Spleen (tissue), 7 donors: ENCODE results near the gene ZNF124.

Source experiments
- POLR2A ChIP-seq, 3 donors: fragments of 450-650 bp; IDR thresholded peaks; one replicate each; pipeline ENCODE4 v1.5.1; 2017; ENCODE audit warnings: antibody characterized with exemption in 3 of 3, mild to moderate bottlenecking in 1 of 3
- TF ChIP-seq, protein P1 (sequence below), 11 experiments: fragments of 200-600 bp in 7 of 11; fragments of 450-650 bp in 4 of 11; sonication (generic) in 4 of 11; IDR thresholded peaks in 8 of 11; conservative IDR thresholded peaks in 3 of 11; 1 replicate in 7 of 11; 2 replicates in 4 of 11; pipeline versions ENCODE4 v1.4.0 to v1.8.0; 2016 to 2021; ENCODE audit warnings: antibody characterized with exemption in 11 of 11, inconsistent platforms in 4 of 11, mild to moderate bottlenecking in 1 of 11
- donor health status: DM: no; HTN: no; CAD: no; lungs with moderate emphysema.
- donor health status: DM: no; HTN: no; CAD: no.
- donor health status: DM: no; HTN: no; CAD: no.

DNA sequence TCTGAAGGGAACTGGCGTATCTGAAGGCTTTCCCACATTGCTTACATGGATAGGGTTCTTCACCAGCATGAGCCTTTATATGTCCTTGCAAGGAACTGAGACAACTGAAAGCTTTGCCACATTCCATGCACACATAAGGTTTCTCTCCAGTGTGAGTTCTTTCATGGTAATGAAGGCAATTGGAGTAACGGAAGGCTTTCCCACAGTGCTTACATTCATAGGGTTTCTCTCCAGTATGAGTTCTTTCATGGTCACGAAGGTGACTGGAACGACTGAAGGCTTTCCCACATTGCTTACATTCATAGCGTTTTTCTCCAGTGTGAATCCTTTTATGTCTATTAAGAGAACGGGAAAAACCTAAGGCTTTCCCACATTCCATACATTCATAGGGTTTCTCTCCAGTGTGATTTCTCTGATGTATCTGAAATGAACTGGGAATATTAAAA lies 15.0 kb downstream of the ZNF124 start:
- TF ChIP-seq, protein P1, sequence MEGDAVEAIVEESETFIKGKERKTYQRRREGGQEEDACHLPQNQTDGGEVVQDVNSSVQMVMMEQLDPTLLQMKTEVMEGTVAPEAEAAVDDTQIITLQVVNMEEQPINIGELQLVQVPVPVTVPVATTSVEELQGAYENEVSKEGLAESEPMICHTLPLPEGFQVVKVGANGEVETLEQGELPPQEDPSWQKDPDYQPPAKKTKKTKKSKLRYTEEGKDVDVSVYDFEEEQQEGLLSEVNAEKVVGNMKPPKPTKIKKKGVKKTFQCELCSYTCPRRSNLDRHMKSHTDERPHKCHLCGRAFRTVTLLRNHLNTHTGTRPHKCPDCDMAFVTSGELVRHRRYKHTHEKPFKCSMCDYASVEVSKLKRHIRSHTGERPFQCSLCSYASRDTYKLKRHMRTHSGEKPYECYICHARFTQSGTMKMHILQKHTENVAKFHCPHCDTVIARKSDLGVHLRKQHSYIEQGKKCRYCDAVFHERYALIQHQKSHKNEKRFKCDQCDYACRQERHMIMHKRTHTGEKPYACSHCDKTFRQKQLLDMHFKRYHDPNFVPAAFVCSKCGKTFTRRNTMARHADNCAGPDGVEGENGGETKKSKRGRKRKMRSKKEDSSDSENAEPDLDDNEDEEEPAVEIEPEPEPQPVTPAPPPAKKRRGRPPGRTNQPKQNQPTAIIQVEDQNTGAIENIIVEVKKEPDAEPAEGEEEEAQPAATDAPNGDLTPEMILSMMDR (IDR thresholded peaks at IDR 0.05 in 8 of 11, conservative IDR thresholded peaks at IDR 0.05 in 3 of 11), result no peak
- TF ChIP-seq POLR2A (IDR thresholded peaks at IDR 0.05), result no peak
